MG63 (cell line): ENCODE data around the gene RAB34. TPM values are rescaled to one million over a fixed set of nuclear protein-coding genes. Genes with fewer than 3 reads are reported as not detected.
A peak's percentile ranks its signal among the peaks of the same experiment; 100 is the strongest.

Experiments
- DNase-seq: peaks from one replicate; pipeline ENCODE4 v3.0.0-alpha.2; 2020
- H3K27me3 ChIP-seq: fragments of 250-450 bp; sonication (Bioruptor Pico); 2 replicates; pipeline ENCODE4 v1.5.1; 2020; ENCODE audit warnings: mild to moderate bottlenecking, moderate library complexity
- H3K36me3 ChIP-seq: fragments of 250-450 bp; sonication (Bioruptor Pico); 2 replicates; pipeline ENCODE4 v1.5.1; 2020; ENCODE audit warnings: mild to moderate bottlenecking, moderate library complexity
- H3K4me3 ChIP-seq: fragments of 250-450 bp; sonication (Bioruptor Pico); 2 replicates; pipeline ENCODE4 v1.5.1; 2020; ENCODE audit warnings: mild to moderate bottlenecking, moderate library complexity
- H3K9me3 ChIP-seq: fragments of 250-450 bp; sonication (Bioruptor Pico); 2 replicates; pipeline ENCODE4 v1.5.1; 2020; ENCODE audit warnings: mild to moderate bottlenecking, moderate library complexity
- total RNA-seq: library from RNA; depleted of rRNA; stranded (reverse); fragments of >200 nt; shearing (Covaris generic); gene quantifications from 2 replicates; pipeline ENCODE4 v1.2.3, GENCODE V29; 2014; ENCODE audit warnings: low replicate concordance; rRNA removed

The RAB34 gene
- 445 and 645 TPM in 2 replicates for total RNA-seq

- Histone ChIP-seq H3K9me3 (no peaks in the 10 kb centered on the region), H3K27me3 (no peaks in the 10 kb centered on the region), H3K36me3 (peaks cover 73% of the 10 kb centered on the region), H3K4me3 (peak within 1 kb of the TSS; percentile 82)
- DNase-seq: peak; percentile 98
Observed at GRCh38 chr17:28717578-28718332, at the start of gene RAB34. TSS of gene RAB34 (minus strand) at chr17:28717868. CDS start at chr17:28717266, 602 bp downstream.

GRCh38 chr17:28765038-28765437 lies 47.4 kb upstream of the RAB34 start:
- Histone ChIP-seq H3K4me3 (no peak overlapping the region), H3K9me3 (no peaks in the 10 kb centered on the region), H3K27me3 (no peaks in the 10 kb centered on the region), H3K36me3 (peaks cover 31% of the 10 kb centered on the region)
- DNase-seq: no peak

- no peak overlapping the region for H3K4me3 ChIP-seq
- peaks cover 42% of the 10 kb centered on the region for H3K36me3 ChIP-seq
- H3K9me3 ChIP-seq: no peaks in the 10 kb centered on the region
- peak; percentile 64 for DNase-seq
- no peaks in the 10 kb centered on the region for H3K27me3 ChIP-seq
Observed at GRCh38 chr17:28763804-28764266, 46.2 kb upstream of the RAB34 start.

- Histone ChIP-seq H3K4me3 (no peak overlapping the region), H3K27me3 (no peaks in the 10 kb centered on the region), H3K9me3 (no peaks in the 10 kb centered on the region), H3K36me3 (peaks cover 48% of the 10 kb centered on the region)
- DNase-seq: no peak
Observed at GRCh38 chr17:28763137-28763799, 45.6 kb upstream of the RAB34 start.

GRCh38 chr17:28760601-28761562 lies 43.2 kb upstream of the RAB34 start:
- peak; percentile 71 for DNase-seq
- H3K4me3 ChIP-seq: no peak overlapping the region
- no peaks in the 10 kb centered on the region for H3K27me3 ChIP-seq
- no peaks in the 10 kb centered on the region for H3K9me3 ChIP-seq
- peaks cover 42% of the 10 kb centered on the region for H3K36me3 ChIP-seq

- Histone ChIP-seq H3K4me3 (no peak overlapping the region), H3K9me3 (no peaks in the 10 kb centered on the region), H3K27me3 (no peaks in the 10 kb centered on the region), H3K36me3 (peaks cover 48% of the 10 kb centered on the region)
- no peak for DNase-seq
Observed at GRCh38 chr17:28759256-28759865, 41.7 kb upstream of the RAB34 start.

GRCh38 chr17:28758411-28759121 lies 40.9 kb upstream of the RAB34 start:
- H3K4me3 ChIP-seq: no peak overlapping the region
- H3K9me3 ChIP-seq: no peaks in the 10 kb centered on the region
- H3K27me3 ChIP-seq: no peaks in the 10 kb centered on the region
- H3K36me3 ChIP-seq: peaks cover 48% of the 10 kb centered on the region
- no peak for DNase-seq

- Histone ChIP-seq H3K36me3 (peaks cover 51% of the 10 kb centered on the region), H3K4me3 (no peak overlapping the region), H3K27me3 (no peaks in the 10 kb centered on the region), H3K9me3 (no peaks in the 10 kb centered on the region)
- DNase-seq: no peak
Observed at GRCh38 chr17:28756049-28756804, 38.6 kb upstream of the RAB34 start.

- Histone ChIP-seq H3K36me3 (peaks cover 52% of the 10 kb centered on the region), H3K9me3 (no peaks in the 10 kb centered on the region), H3K4me3 (no peak overlapping the region), H3K27me3 (no peaks in the 10 kb centered on the region)
- DNase-seq: no peak
Observed at GRCh38 chr17:28755486-28755885, 37.8 kb upstream of the RAB34 start.

- Histone ChIP-seq H3K4me3 (no peak overlapping the region), H3K27me3 (no peaks in the 10 kb centered on the region), H3K9me3 (no peaks in the 10 kb centered on the region), H3K36me3 (peaks cover 66% of the 10 kb centered on the region)
- no peak for DNase-seq
Observed at GRCh38 chr17:28751600-28752366, 34.1 kb upstream of the RAB34 start.

GRCh38 chr17:28750178-28751047 lies 32.7 kb upstream of the RAB34 start:
- peak; percentile 87 for DNase-seq
- no peak overlapping the region for H3K4me3 ChIP-seq
- H3K9me3 ChIP-seq: no peaks in the 10 kb centered on the region
- H3K36me3 ChIP-seq: peaks cover 72% of the 10 kb centered on the region
- no peaks in the 10 kb centered on the region for H3K27me3 ChIP-seq

- H3K27me3 ChIP-seq: no peaks in the 10 kb centered on the region
- H3K36me3 ChIP-seq: peaks cover 73% of the 10 kb centered on the region
- no peak overlapping the region for H3K4me3 ChIP-seq
- no peaks in the 10 kb centered on the region for H3K9me3 ChIP-seq
- no peak for DNase-seq
Observed at GRCh38 chr17:28749516-28750177, 32.0 kb upstream of the RAB34 start.

- no peak overlapping the region for H3K4me3 ChIP-seq
- H3K27me3 ChIP-seq: no peaks in the 10 kb centered on the region
- peaks cover 77% of the 10 kb centered on the region for H3K36me3 ChIP-seq
- no peaks in the 10 kb centered on the region for H3K9me3 ChIP-seq
- DNase-seq: no peak
Observed at GRCh38 chr17:28748852-28749515, 31.3 kb upstream of the RAB34 start.
